GM18873 (cell line): ENCODE data around the gene SOCS6.

Source experiments
- ATAC-seq: cut with Tn5 transposase; IDR thresholded peaks from one replicate; pipeline ENCODE4 v1.9.1; 2021; ENCODE audit warnings: mild to moderate bottlenecking, moderate library complexity, moderate number of reproducible peaks; ENCODE audit not compliant: unreplicated experiment, low FRiP score

SOCS6 gene

GRCh38 chr18:70377857-70378701, 89.2 kb downstream of the SOCS6 start:
- ATAC-seq, result no peak
